Measurements from ENCODE around the gene BACH2.

Gene BACH2

DNA sequence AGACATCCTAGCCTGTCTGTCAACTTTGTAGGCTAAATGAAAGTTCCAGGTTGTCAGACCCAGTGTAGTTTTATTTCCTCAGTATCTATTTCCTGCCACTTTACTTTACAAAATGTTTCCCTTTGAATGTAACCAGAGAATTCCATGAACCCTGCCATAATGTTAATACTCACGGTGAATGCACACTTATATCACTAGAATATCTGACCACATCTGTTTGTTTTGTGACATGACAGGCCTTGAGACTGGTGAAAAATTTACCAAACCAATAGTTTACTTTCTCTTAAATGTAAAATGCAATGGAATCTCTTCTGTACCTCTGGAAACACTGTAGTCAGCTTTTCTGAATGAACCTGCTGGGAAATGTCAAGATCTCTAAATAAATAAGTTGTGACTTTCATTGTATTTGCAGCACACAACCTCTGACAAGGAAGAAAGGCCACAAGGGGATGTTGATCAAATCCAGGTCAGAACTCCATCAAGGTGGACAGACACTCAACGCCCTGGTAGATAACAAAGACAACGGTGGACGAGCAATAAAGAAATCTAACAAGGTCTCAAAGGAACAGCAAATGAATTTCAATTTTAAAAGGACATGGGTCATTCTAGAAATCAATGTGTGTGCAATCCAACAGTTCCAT is 59.2 kb downstream of the BACH2 start:
- in situ Hi-C loops (cut with MboI; ENCODE audit: low pct_unique_long_range_greater_than_20kb, low sequenced_read_pairs, unreplicated experiment) = no loop called here
- TF ChIP-seq, protein P1, sequence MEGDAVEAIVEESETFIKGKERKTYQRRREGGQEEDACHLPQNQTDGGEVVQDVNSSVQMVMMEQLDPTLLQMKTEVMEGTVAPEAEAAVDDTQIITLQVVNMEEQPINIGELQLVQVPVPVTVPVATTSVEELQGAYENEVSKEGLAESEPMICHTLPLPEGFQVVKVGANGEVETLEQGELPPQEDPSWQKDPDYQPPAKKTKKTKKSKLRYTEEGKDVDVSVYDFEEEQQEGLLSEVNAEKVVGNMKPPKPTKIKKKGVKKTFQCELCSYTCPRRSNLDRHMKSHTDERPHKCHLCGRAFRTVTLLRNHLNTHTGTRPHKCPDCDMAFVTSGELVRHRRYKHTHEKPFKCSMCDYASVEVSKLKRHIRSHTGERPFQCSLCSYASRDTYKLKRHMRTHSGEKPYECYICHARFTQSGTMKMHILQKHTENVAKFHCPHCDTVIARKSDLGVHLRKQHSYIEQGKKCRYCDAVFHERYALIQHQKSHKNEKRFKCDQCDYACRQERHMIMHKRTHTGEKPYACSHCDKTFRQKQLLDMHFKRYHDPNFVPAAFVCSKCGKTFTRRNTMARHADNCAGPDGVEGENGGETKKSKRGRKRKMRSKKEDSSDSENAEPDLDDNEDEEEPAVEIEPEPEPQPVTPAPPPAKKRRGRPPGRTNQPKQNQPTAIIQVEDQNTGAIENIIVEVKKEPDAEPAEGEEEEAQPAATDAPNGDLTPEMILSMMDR (IDR thresholded peaks at IDR 0.05; ENCODE audit: extremely low read depth, insufficient read depth, missing control alignments) = no peak
- no peak for DNase-seq (ENCODE audit: low spot score)

DNA sequence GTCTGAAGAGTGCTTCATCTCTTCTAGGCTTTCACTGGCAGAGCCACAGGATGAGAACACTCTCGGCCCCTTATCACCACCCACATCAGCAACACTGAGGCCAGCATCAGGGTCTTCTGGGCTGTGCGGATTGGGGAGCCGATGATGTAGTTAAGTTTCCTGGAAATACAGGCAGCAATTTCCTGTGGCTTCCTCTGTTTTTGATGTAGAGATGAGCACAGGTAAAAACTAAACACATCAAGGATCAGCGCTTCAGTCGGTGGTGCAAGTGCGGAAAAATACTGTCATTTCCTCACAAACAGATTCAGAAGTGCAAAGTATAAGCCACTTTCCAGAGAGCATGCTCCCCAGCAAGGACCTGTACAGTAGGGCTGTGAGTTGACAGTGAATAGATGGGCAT is 62.6 kb downstream of the BACH2 start:
- TF ChIP-seq, protein P1 (IDR thresholded peaks at IDR 0.05; ENCODE audit: extremely low read depth, insufficient read depth, missing control alignments) = no peak
- no peak for DNase-seq (ENCODE audit: low spot score)
- in situ Hi-C loops (cut with MboI; ENCODE audit: low pct_unique_long_range_greater_than_20kb, low sequenced_read_pairs, unreplicated experiment) = no loop called here

DNA sequence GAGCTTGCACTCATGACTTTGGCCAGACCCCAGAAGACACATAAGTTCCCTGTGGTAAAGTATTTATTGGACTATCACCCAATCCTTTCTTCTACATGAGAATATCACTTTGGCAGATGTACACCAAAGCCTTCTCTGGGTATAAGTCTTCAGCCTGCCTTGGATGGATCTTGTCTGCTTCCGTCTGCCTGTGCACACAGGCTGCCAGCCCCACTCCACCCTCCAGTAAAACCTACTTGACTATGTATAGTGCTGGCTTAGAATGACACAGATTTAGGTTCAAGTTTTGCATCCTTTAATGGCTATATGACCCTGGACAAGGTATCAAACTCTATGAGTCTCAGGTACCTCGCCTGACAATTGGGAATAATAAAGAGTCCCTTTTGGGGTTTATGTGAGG is 63.4 kb downstream of the BACH2 start:
- in situ Hi-C loops (cut with MboI; ENCODE audit: low pct_unique_long_range_greater_than_20kb, low sequenced_read_pairs, unreplicated experiment) = no loop called here
- no peak for DNase-seq (ENCODE audit: low spot score)

DNA sequence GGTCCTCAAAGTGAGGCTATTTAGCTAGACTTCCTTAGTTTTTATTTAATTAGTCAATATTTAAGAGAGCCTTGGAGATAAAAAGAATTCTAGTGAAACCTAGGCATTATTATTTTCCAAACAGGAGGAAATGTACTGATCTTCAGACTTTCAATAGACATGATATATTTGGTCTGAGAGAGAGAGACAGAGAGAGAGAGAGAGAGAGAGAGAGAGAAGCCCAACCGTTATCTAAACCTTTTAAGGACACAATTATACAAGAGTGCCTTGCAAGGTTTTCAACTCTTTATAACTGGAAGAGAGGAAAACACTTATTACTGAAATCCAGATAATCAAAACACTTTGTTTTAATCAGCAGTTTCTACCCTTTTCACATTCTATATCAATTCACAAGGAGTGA is 64.8 kb downstream of the BACH2 start:
- TF ChIP-seq, protein P1 (IDR thresholded peaks at IDR 0.05; ENCODE audit: extremely low read depth, insufficient read depth, missing control alignments) = no peak
- no peak for DNase-seq (ENCODE audit: low spot score)
- in situ Hi-C loops (cut with MboI; ENCODE audit: low pct_unique_long_range_greater_than_20kb, low sequenced_read_pairs, unreplicated experiment) = no loop called here

More for the DNA sequence above, 63.4 kb downstream of the BACH2 start:
- TF ChIP-seq, protein P1 (IDR thresholded peaks at IDR 0.05; ENCODE audit: extremely low read depth, insufficient read depth, missing control alignments) = no peak

DNA sequence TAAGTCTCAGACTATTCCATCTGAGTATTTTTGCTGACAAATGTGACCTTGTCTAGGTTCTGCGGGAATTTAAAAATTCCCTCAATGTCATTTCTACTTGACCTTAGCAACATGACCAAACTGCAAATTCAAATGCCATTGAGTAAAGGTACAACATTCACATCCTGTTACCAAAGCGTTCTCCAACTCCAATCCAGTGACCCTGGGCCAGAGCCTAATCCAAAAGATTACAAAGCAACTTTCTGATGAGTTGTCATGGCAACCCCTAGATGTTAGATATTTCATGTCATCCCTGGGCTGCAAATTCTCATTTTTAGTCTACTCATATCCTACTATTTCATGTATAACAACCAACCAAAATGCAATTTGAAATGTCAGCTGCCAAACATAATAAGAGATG is 65.3 kb downstream of the BACH2 start:
- no peak for DNase-seq (ENCODE audit: low spot score)
- in situ Hi-C loops (cut with MboI; ENCODE audit: low pct_unique_long_range_greater_than_20kb, low sequenced_read_pairs, unreplicated experiment) = no loop called here
- TF ChIP-seq, protein P1 (IDR thresholded peaks at IDR 0.05; ENCODE audit: extremely low read depth, insufficient read depth, missing control alignments) = no peak

DNA sequence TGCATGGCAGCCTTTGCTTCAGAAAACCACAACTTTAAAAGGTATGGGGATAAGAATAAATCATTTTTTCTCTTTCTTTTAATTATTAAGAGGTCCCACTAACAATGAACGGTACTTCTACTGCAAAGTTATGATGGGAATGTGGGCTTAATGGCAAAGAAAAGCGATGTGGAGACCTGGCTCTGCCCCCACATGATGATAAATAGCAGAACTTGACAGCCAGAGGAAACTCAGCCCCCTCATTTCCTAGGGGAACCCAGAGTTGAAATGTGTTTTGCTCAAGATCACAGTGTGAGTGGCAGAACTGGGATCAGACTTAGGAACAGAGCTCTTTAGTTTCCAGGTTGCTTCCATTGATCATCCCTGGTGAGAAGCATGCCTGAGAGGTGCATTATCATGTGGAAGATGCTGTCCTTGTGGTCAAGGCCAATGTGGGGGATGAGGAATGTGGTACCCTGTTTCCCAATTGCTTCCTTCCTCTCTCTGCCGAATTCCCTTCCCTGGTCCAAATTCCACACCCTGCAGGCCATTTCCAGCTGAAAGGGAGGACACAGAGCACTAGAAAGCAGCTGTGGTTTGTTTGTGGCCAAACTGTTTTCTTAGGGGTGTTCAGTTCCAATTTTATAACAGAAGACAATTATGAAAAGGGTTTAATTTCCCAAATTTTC is 66.0 kb downstream of the BACH2 start:
- TF ChIP-seq, protein P1 (IDR thresholded peaks at IDR 0.05; ENCODE audit: extremely low read depth, insufficient read depth, missing control alignments) = no peak
- in situ Hi-C loops (cut with MboI; ENCODE audit: low pct_unique_long_range_greater_than_20kb, low sequenced_read_pairs, unreplicated experiment) = no loop called here
- DNase-seq (ENCODE audit: low spot score) = no peak

Measured in GM13977 (cell line).